Measurements from ENCODE around the gene GRHL3. TPM values are rescaled to one million over a fixed set of nuclear protein-coding genes. Genes with fewer than 3 reads are reported as not detected.

GRHL3 gene
- total RNA-seq, 1 experiment from 2014 or later: 8.9 TPM

GRCh38 chr1:24295535-24295934, 23.6 kb upstream of the GRHL3 start:
- Mint-ChIP-seq H3K27ac (ENCODE audit: low read depth, unreplicated experiment) (peak overlapping the region; percentile 98), H3K9me3 (ENCODE audit: unreplicated experiment) (no peaks in the 10 kb centered on the region), H3K4me1 (ENCODE audit: insufficient read depth, unreplicated experiment) (peaks cover 51% of the 10 kb centered on the region), H3K27me3 (ENCODE audit: insufficient read depth, unreplicated experiment) (no peaks in the 10 kb centered on the region), H3K4me3 (ENCODE audit: unreplicated experiment) (no peak overlapping the region), H3K36me3 (ENCODE audit: insufficient read depth, unreplicated experiment) (peaks cover 8% of the 10 kb centered on the region)
- intact Hi-C loops (cut with micrococcal nuclease): loop anchor here (2.0 kb wide), 1 partner anchor 25 kb away; no protein-coding TSS in a partner anchor
- CTCF ChIA-PET: interaction anchor here (0.7 to 4.2 kb wide), 9 partner anchors 10 to 97 kb away, joined by 3 to 29 read pairs (median 6); no protein-coding TSS in a partner anchor
- no peak for DNase-seq (ENCODE audit: unreplicated experiment)
- BruUV-seq (replicated peaks): no TSS peak
- TF ChIP-seq, protein P1, sequence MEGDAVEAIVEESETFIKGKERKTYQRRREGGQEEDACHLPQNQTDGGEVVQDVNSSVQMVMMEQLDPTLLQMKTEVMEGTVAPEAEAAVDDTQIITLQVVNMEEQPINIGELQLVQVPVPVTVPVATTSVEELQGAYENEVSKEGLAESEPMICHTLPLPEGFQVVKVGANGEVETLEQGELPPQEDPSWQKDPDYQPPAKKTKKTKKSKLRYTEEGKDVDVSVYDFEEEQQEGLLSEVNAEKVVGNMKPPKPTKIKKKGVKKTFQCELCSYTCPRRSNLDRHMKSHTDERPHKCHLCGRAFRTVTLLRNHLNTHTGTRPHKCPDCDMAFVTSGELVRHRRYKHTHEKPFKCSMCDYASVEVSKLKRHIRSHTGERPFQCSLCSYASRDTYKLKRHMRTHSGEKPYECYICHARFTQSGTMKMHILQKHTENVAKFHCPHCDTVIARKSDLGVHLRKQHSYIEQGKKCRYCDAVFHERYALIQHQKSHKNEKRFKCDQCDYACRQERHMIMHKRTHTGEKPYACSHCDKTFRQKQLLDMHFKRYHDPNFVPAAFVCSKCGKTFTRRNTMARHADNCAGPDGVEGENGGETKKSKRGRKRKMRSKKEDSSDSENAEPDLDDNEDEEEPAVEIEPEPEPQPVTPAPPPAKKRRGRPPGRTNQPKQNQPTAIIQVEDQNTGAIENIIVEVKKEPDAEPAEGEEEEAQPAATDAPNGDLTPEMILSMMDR (IDR thresholded peaks at IDR 0.05; ENCODE audit: unreplicated experiment): no peak
- POLR2A ChIA-PET: interaction anchor here (0.6 to 18.3 kb wide), 21 partner anchors 9 to 277 kb away, joined by 3 to 400 read pairs (median 9); partner anchors contain the start of genes GRHL3, NIPAL3 and STPG1

DNA sequence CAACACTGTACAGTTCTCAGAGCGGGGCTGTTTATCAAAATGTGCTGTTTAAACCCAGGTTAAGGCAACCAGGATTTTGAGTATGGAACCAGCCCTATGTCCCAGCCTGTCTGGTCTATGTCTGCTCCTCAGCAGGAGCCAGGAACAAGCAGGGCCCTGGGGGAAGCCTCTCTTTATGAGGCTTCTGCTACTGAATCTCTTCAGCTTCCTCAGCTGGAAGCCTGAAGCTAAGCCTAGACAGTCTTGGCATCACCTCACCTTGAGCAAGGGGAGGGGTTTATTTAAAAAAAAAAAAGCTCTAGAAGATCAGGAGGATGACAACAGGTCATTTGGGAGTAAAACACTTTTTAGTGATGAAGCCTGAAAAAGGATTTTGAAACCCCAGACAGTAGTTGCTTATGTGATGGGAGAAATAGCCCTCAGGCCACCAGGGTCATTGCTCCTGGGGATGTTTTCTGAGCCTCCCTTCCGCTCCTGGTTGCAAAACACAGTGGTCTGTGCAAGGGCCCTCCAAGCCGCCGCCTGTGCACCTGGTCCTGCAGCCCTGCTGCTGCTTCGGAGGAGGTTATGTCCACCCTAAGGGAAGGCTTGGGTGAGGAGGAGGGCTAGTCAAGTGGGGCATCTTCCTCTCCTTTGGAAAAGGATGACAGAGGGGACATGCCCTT, 21.8 kb upstream of the GRHL3 start:
- no peaks in the 10 kb centered on the region for H3K9me3 Mint-ChIP-seq (ENCODE audit: unreplicated experiment)
- ChIA-PET POLR2A (interaction anchor here (0.6 to 18.3 kb wide), 9 partner anchors 12 to 1183 kb away, joined by 3 to 400 read pairs (median 5); partner anchors contain the start of gene GRHL3), CTCF (interaction anchor here (0.5 to 4.2 kb wide), 7 partner anchors 10 to 97 kb away, joined by 3 to 29 read pairs (median 4); no protein-coding TSS in a partner anchor)
- TF ChIP-seq, protein P1 (IDR thresholded peaks at IDR 0.05; ENCODE audit: unreplicated experiment): no peak
- BruUV-seq (replicated peaks): no TSS peak
- no peak overlapping the region for H3K27ac Mint-ChIP-seq (ENCODE audit: low read depth, unreplicated experiment)
- intact Hi-C loops (cut with micrococcal nuclease): no loop called here
- DNase-seq (ENCODE audit: unreplicated experiment): no peak
- H3K27me3 Mint-ChIP-seq (ENCODE audit: insufficient read depth, unreplicated experiment): no peaks in the 10 kb centered on the region
- no peak overlapping the region for H3K4me3 Mint-ChIP-seq (ENCODE audit: unreplicated experiment)
- peaks cover 8% of the 10 kb centered on the region for H3K36me3 Mint-ChIP-seq (ENCODE audit: insufficient read depth, unreplicated experiment)
- peaks cover 36% of the 10 kb centered on the region for H3K4me1 Mint-ChIP-seq (ENCODE audit: insufficient read depth, unreplicated experiment)

GRCh38 chr1:24297852-24298232, 21.3 kb upstream of the GRHL3 start:
- ChIA-PET CTCF (interaction anchor here (0.5 to 4.2 kb wide), 8 partner anchors 12 to 97 kb away, joined by 3 to 29 read pairs (median 4); no protein-coding TSS in a partner anchor), POLR2A (interaction anchor here (0.6 to 18.3 kb wide), 8 partner anchors 13 to 1182 kb away, joined by 3 to 400 read pairs (median 4); partner anchors contain the start of gene GRHL3)
- H3K27me3 Mint-ChIP-seq (ENCODE audit: insufficient read depth, unreplicated experiment): no peaks in the 10 kb centered on the region
- intact Hi-C loops (cut with micrococcal nuclease): no loop called here
- BruUV-seq (replicated peaks): no TSS peak
- TF ChIP-seq, protein P1 (IDR thresholded peaks at IDR 0.05; ENCODE audit: unreplicated experiment): no peak
- no peak for DNase-seq (ENCODE audit: unreplicated experiment)
- no peak overlapping the region for H3K27ac Mint-ChIP-seq (ENCODE audit: low read depth, unreplicated experiment)
- peaks cover 36% of the 10 kb centered on the region for H3K4me1 Mint-ChIP-seq (ENCODE audit: insufficient read depth, unreplicated experiment)
- peaks cover 8% of the 10 kb centered on the region for H3K36me3 Mint-ChIP-seq (ENCODE audit: insufficient read depth, unreplicated experiment)
- H3K9me3 Mint-ChIP-seq (ENCODE audit: unreplicated experiment): no peaks in the 10 kb centered on the region
- no peak overlapping the region for H3K4me3 Mint-ChIP-seq (ENCODE audit: unreplicated experiment)

DNA sequence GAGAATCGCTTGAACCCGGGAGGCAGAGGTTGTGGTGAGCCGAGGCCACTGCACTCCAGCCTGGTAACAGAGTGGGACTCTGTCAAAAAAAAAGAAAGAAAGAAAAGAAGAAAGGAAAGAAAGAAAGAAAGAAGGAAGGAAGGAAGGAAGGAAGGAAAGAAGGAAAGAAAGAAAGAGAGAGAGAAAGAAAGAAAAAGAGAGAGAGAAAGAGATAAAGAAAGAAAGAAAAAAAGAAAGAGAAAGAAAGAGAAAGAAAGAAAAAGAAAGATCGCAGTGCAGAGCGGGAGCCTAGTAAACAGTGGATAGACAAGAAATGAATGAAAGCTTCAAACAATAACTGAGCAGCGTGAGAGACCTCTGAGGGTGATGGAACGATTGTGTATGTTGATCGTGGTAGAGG, 20.6 kb upstream of the GRHL3 start:
- TF ChIP-seq, protein P1 (IDR thresholded peaks at IDR 0.05; ENCODE audit: unreplicated experiment): no peak
- Mint-ChIP-seq H3K27ac (ENCODE audit: low read depth, unreplicated experiment) (no peak overlapping the region), H3K36me3 (ENCODE audit: insufficient read depth, unreplicated experiment) (peaks cover 8% of the 10 kb centered on the region), H3K4me3 (ENCODE audit: unreplicated experiment) (no peak overlapping the region), H3K9me3 (ENCODE audit: unreplicated experiment) (no peaks in the 10 kb centered on the region), H3K27me3 (ENCODE audit: insufficient read depth, unreplicated experiment) (no peaks in the 10 kb centered on the region), H3K4me1 (ENCODE audit: insufficient read depth, unreplicated experiment) (peaks cover 35% of the 10 kb centered on the region)
- BruUV-seq (replicated peaks): no TSS peak
- POLR2A ChIA-PET: interaction anchor here (0.8 to 18.3 kb wide), 5 partner anchors 11 to 97 kb away, joined by 3 to 400 read pairs (median 10); partner anchors contain the start of gene GRHL3
- intact Hi-C loops (cut with micrococcal nuclease): no loop called here
- no peak for DNase-seq (ENCODE audit: unreplicated experiment)
- CTCF ChIA-PET: interaction anchor here (0.6 to 1.9 kb wide), 4 partner anchors 11 to 258 kb away, joined by 3 to 8 read pairs (median 4); no protein-coding TSS in a partner anchor
